Neural cell (in vitro differentiated cells): ENCODE results near the gene NPAS4. TPM values are rescaled to one million over a fixed set of nuclear protein-coding genes. Genes with fewer than 3 reads are reported as not detected.
"Not testable (repeated sequence)": the region's sequence is repeated elsewhere in the genome, so short reads cannot be mapped to it uniquely, and the experiment has no call there.

Experiments
- H2AFZ ChIP-seq: fragments of 200-600, 300-800 bp; sonication (generic), shearing (Covaris generic); 2 replicates; pipeline ENCODE4 v1.6.0; 2014; ENCODE audit warnings: low read depth, mild to moderate bottlenecking, antibody characterized with exemption, low read length, moderate library complexity
- H3F3A ChIP-seq: fragments of 200-600 bp; shearing (Covaris generic); 2 replicates; pipeline ENCODE4 v1.6.1; 2016; ENCODE audit warnings: mild to moderate bottlenecking, moderate library complexity, mixed read lengths, antibody characterized with exemption, low read length; ENCODE audit not compliant: insufficient read depth, poor library complexity, severe bottlenecking
- H3K27ac ChIP-seq: fragments of 200-600, 300-800 bp; sonication (generic), shearing (Covaris generic); 2 replicates; pipeline ENCODE4 v1.5.1; 2014; ENCODE audit warnings: mild to moderate bottlenecking, low read length, moderate library complexity
- H3K27me3 ChIP-seq: fragments of 300-800, 200-600 bp; sonication (generic), shearing (Covaris generic); 2 replicates; pipeline ENCODE4 v1.6.0; 2014; ENCODE audit warnings: mild to moderate bottlenecking, low read depth, low read length, moderate library complexity; ENCODE audit not compliant: insufficient read depth
- H3K36me3 ChIP-seq: fragments of 300-800, 200-600 bp; sonication (generic), shearing (Covaris generic); 2 replicates; pipeline ENCODE4 v1.5.1; 2014; ENCODE audit warnings: mild to moderate bottlenecking, antibody characterized with exemption, low read length, moderate library complexity; ENCODE audit not compliant: insufficient read depth
- H3K4me2 ChIP-seq: fragments of 300-800, 200-600 bp; sonication (generic), shearing (Covaris generic); 2 replicates; pipeline ENCODE4 v1.6.0; 2014; ENCODE audit warnings: mild to moderate bottlenecking, low read length
- H3K4me3 ChIP-seq: fragments of 300-800, 200-600 bp; sonication (generic), shearing (Covaris generic); 2 replicates; pipeline ENCODE4 v1.5.1; 2014; ENCODE audit warnings: mild to moderate bottlenecking, low read length, moderate library complexity
- H3K79me2 ChIP-seq: fragments of 200-600 bp; shearing (Covaris generic); replicated peaks from 2 replicates; pipeline ENCODE4 v1.6.0; 2014; ENCODE audit warnings: mild to moderate bottlenecking, low read length, moderate library complexity; ENCODE audit not compliant: insufficient read depth
- H3K9ac ChIP-seq: fragments of 300-800, 200-600 bp; sonication (generic), shearing (Covaris generic); 2 replicates; pipeline ENCODE4 v1.6.1; 2016; ENCODE audit warnings: mild to moderate bottlenecking, low read length, mixed read lengths
- H3K9me2 ChIP-seq: fragments of 200-600 bp; shearing (Covaris generic); 2 replicates; pipeline ENCODE4 v1.6.1; 2016; ENCODE audit warnings: mild to moderate bottlenecking, low read length, mixed read lengths; ENCODE audit not compliant: insufficient read depth
- H3K9me3 ChIP-seq: fragments of 200-600, 300-800 bp; sonication (generic), shearing (Covaris generic); 2 replicates; pipeline ENCODE4 v1.6.1; 2016; ENCODE audit warnings: mild to moderate bottlenecking, mixed run types, low read length, moderate library complexity, mixed read lengths
- H4K20me1 ChIP-seq: fragments of 200-600 bp; shearing (Covaris generic); 2 replicates; pipeline ENCODE4 v1.6.1; 2016; ENCODE audit warnings: mild to moderate bottlenecking, mixed run types; ENCODE audit not compliant: insufficient read depth
- EP300 ChIP-seq: fragments of 450-650 bp; conservative IDR thresholded peaks from 2 replicates; pipeline ENCODE4 v1.6.1; 2014; ENCODE audit warnings: antibody characterized with exemption, mild to moderate bottlenecking, moderate library complexity; ENCODE audit not compliant: poor library complexity, severe bottlenecking
- EZH2 ChIP-seq: fragments of 200-600, 300-800 bp; shearing (Covaris generic), sonication (generic); IDR thresholded peaks from 2 replicates; pipeline ENCODE4 v1.6.1; 2014; ENCODE audit warnings: antibody characterized with exemption, low read length, borderline replicate concordance, mild to moderate bottlenecking; ENCODE audit not compliant: insufficient read depth, poor library complexity, severe bottlenecking
- MXI1 ChIP-seq: fragments of 450-650 bp; conservative IDR thresholded peaks from 2 replicates; pipeline ENCODE4 v1.6.1; 2014; ENCODE audit warnings: antibody characterized with exemption, mild to moderate bottlenecking; ENCODE audit not compliant: poor library complexity, severe bottlenecking
- POLR2AphosphoS5 ChIP-seq: IDR thresholded peaks from 2 replicates; pipeline ENCODE4 v1.6.1; 2012
- RAD21 ChIP-seq: fragments of 450-650 bp; conservative IDR thresholded peaks from 2 replicates; pipeline ENCODE4 v1.6.1; 2014; ENCODE audit warnings: antibody characterized with exemption, mild to moderate bottlenecking, moderate library complexity
- SMC3 ChIP-seq: fragments of 450-650 bp; conservative IDR thresholded peaks from 2 replicates; pipeline ENCODE4 v1.6.1; 2014; ENCODE audit warnings: antibody characterized with exemption, mild to moderate bottlenecking, moderate library complexity; ENCODE audit not compliant: poor library complexity
- TAF1 ChIP-seq: IDR thresholded peaks from 2 replicates; pipeline ENCODE4 v1.6.1; 2012; ENCODE audit warnings: low read depth
- polyA plus RNA-seq: library from polyadenylated mRNA; depleted of rRNA; stranded (reverse); fragments of >200 nt; gene quantifications from 2 replicates; pipeline ENCODE4 v1.2.3, GENCODE V29; 2014
- TF ChIP-seq, protein P1 (sequence below): fragments of 450-650 bp; IDR thresholded peaks from 2 replicates; pipeline ENCODE4 v1.5.1; 2014; ENCODE audit warnings: antibody characterized with exemption, mild to moderate bottlenecking, moderate library complexity; ENCODE audit not compliant: poor library complexity, severe bottlenecking
- TF ChIP-seq, protein P2 (sequence below): IDR thresholded peaks from 2 replicates; pipeline ENCODE4 v1.6.1; 2012; ENCODE audit warnings: borderline replicate concordance

The NPAS4 gene
- polyA plus RNA-seq, 1 donor from 2014 or later, result 6.7 TPM

DNA sequence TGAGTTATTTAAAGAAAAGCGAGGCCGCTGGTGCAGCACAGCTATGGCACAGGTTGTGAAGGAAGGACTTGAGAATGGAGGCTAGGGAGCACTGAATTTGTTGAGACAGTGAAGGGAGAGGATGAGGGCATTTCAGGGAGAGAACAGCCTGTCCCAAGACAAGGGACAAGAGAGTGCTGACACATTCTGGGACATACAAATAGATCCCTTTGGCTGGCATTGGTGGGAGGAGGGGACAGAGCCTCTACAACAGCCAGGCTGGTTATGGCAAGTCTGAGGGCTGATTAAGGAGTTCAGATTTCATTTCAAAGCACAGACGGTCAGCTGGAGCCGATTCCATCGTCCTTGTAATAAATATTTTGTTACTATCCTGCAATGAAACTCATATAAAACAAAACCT lies 47.6 kb upstream of the NPAS4 start:
- Histone ChIP-seq H3K36me3 (no peaks in the 10 kb centered on the region), H4K20me1 (no peaks in the 10 kb centered on the region), H3K9me3 (no peaks in the 10 kb centered on the region), H3K27ac (no peak overlapping the region), H3K4me2 (no peak overlapping the region), H3K4me3 (no peak overlapping the region), H3K79me2 (no peaks in the 10 kb centered on the region), H3F3A (no peaks in the 10 kb centered on the region), H3K9ac (no peak overlapping the region), H2AFZ (no peak overlapping the region), H3K9me2 (no peaks in the 10 kb centered on the region), H3K27me3 (no peaks in the 10 kb centered on the region)
- TF ChIP-seq POLR2AphosphoS5, result no peak
- no peak for TF ChIP-seq TAF1
- TF ChIP-seq RAD21, result no peak
- TF ChIP-seq, protein P1, sequence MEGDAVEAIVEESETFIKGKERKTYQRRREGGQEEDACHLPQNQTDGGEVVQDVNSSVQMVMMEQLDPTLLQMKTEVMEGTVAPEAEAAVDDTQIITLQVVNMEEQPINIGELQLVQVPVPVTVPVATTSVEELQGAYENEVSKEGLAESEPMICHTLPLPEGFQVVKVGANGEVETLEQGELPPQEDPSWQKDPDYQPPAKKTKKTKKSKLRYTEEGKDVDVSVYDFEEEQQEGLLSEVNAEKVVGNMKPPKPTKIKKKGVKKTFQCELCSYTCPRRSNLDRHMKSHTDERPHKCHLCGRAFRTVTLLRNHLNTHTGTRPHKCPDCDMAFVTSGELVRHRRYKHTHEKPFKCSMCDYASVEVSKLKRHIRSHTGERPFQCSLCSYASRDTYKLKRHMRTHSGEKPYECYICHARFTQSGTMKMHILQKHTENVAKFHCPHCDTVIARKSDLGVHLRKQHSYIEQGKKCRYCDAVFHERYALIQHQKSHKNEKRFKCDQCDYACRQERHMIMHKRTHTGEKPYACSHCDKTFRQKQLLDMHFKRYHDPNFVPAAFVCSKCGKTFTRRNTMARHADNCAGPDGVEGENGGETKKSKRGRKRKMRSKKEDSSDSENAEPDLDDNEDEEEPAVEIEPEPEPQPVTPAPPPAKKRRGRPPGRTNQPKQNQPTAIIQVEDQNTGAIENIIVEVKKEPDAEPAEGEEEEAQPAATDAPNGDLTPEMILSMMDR, result no peak
- TF ChIP-seq EZH2, result no peak
- no peak for TF ChIP-seq MXI1
- no peak for TF ChIP-seq SMC3
- no peak for TF ChIP-seq EP300
- TF ChIP-seq, protein P2, sequence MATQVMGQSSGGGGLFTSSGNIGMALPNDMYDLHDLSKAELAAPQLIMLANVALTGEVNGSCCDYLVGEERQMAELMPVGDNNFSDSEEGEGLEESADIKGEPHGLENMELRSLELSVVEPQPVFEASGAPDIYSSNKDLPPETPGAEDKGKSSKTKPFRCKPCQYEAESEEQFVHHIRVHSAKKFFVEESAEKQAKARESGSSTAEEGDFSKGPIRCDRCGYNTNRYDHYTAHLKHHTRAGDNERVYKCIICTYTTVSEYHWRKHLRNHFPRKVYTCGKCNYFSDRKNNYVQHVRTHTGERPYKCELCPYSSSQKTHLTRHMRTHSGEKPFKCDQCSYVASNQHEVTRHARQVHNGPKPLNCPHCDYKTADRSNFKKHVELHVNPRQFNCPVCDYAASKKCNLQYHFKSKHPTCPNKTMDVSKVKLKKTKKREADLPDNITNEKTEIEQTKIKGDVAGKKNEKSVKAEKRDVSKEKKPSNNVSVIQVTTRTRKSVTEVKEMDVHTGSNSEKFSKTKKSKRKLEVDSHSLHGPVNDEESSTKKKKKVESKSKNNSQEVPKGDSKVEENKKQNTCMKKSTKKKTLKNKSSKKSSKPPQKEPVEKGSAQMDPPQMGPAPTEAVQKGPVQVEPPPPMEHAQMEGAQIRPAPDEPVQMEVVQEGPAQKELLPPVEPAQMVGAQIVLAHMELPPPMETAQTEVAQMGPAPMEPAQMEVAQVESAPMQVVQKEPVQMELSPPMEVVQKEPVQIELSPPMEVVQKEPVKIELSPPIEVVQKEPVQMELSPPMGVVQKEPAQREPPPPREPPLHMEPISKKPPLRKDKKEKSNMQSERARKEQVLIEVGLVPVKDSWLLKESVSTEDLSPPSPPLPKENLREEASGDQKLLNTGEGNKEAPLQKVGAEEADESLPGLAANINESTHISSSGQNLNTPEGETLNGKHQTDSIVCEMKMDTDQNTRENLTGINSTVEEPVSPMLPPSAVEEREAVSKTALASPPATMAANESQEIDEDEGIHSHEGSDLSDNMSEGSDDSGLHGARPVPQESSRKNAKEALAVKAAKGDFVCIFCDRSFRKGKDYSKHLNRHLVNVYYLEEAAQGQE, result no peak

DNA sequence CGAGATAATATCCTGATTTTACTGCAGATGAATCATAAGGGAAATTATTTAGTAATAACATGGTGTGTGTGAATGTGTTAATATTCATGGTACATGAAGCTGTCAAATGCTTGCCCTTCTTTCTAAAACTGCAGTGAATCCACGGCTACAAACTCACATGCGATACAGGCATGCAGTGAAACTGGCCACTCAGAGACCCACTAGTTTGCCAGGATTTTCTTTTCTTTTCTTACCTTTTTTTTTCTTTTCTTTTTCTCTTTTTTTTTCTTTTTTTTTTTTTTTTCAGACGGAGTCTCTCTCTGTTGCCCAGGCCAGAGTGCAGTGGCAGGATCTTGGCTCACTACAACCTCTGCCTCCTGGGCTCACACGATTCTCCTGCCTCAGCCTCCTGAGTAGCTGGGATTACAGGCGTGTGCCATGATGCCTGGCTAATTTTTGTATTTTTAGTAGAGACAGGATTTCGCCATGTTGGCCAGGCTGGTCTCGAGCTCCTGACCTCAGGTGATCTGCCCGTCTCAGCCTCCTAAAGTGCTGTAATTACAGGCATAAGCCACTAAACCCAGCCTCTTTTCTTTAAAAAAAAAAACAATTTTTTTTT lies 47.0 kb upstream of the NPAS4 start:
- H3F3A ChIP-seq, H3K9me2 ChIP-seq, H3K9me3 ChIP-seq, H3K9ac ChIP-seq, H3K27me3 ChIP-seq, H4K20me1 ChIP-seq, H3K4me3 ChIP-seq, H2AFZ ChIP-seq, H3K27ac ChIP-seq, H3K36me3 ChIP-seq, H3K4me2 ChIP-seq, H3K79me2 ChIP-seq: not testable (repeated sequence)

DNA sequence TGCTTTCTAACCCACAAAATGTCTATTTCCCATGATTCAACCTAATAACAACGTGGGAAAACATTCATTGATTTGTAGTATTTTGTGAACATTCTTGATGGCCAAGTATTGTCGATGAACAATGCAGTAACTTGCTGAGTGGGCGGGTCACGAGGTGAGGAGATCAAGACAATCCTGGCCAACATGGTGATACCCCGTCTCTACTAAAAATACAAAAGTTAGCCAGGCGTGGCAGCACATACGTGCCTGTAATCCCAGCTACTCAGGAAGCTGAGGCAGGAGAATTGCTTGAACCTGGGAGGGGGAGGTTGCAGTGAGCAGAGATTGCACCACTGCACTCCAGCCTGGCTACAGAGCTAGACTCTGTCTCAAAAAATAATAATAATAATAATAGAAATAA lies 40.6 kb upstream of the NPAS4 start:
- not testable (repeated sequence) for H3K36me3 ChIP-seq, H3K9ac ChIP-seq, H3K4me2 ChIP-seq, H3F3A ChIP-seq, H3K79me2 ChIP-seq, H4K20me1 ChIP-seq, H2AFZ ChIP-seq, H3K27me3 ChIP-seq, H3K9me2 ChIP-seq, H3K9me3 ChIP-seq, H3K27ac ChIP-seq, H3K4me3 ChIP-seq

DNA sequence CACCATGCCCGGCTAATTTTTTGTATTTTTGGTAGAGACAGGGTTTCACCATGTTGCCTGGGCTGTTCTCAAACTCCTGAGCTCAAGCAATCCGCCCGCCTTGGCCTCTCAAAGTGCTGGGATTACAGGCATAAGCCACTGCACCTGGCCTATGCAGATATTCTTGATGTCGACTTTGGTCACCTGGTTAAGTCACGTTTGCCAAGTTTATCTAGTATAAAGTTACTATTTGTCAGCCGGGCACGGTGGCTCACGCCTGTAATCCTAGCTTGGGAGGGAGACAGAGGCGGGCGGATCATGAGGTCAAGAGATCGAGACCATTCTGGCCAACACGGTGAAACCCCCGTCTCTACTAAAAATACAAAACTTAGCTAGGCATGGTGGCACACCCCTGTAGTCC lies 36.5 kb upstream of the NPAS4 start:
- not testable (repeated sequence) for H3K9me2 ChIP-seq, H3F3A ChIP-seq, H3K9ac ChIP-seq, H3K4me3 ChIP-seq, H2AFZ ChIP-seq, H4K20me1 ChIP-seq, H3K79me2 ChIP-seq, H3K4me2 ChIP-seq, H3K9me3 ChIP-seq, H3K27ac ChIP-seq, H3K27me3 ChIP-seq, H3K36me3 ChIP-seq
